NCI-H748 treated with DMSO at 0.1 percent for 48 hours (cell line): ENCODE results near the gene NFXL1.
"Not testable (repeated sequence)": the region's sequence is repeated elsewhere in the genome, so short reads cannot be mapped to it uniquely, and the experiment has no call there.

Source experiments
- DNase-seq: peaks from one replicate; lab custom pipeline; 2025; lab: John Stamatoyannopoulos, UW

NFXL1 gene

DNA sequence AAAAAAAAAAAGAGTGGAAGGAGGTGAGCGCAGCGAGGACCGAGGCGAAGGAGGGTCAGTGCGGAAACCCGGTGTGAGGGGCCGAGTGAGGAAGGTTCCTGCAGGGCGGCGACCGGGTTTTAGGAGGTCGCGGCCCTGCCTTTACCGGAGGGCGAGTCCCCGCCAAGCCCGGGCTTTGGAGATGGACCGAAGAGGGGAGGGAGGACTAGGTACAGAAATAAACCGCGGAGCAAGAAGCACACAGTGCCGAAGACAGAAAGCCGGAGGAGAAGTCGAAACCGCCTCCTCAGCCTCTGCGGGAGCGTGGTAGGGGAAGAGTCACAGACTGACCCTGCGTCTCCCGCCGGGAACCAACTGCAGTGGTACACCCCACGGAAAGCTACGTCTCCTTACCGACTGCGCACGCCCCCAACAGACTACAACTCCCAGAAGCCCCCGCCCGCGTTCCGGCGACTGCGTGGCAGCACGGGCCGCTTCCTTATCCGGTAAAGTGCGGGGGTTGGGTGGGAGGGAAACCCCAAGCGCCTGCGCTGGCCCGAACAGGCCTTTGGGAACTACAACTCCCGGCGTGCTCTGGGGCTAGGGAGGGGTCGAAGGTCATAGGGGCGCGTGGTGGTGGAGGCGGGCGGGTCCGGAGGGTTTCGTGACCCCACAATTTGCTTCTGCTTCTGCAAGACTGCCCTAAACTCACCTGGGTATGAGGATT is at the start of gene NFXL1:
NFXL1 (minus strand) TSS at position 364 of the 706 bp plus-strand sequence. CDS start 380 bp downstream, outside the sequence.
- DNase-seq: peak; percentile 87

DNA sequence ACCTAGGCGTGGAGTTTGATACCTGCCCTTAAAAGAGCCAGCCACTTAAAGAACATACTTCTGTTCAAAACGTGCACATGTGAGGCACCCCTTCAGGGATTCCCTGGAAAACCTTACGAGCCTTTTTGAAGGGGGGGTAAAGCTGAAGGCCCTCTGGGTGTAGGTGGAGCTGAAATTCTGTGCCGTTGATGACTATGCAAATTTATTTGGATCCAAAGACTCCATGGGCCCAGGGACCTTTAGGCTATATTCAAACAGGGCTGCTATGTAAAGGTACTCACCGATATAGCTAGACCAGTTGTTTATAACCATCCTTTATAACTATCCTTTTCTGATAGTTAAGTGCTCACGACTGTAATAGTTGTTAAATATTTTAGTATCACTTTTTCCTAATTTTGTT is 40.3 kb upstream of the NFXL1 start:
- no peak for DNase-seq

DNA sequence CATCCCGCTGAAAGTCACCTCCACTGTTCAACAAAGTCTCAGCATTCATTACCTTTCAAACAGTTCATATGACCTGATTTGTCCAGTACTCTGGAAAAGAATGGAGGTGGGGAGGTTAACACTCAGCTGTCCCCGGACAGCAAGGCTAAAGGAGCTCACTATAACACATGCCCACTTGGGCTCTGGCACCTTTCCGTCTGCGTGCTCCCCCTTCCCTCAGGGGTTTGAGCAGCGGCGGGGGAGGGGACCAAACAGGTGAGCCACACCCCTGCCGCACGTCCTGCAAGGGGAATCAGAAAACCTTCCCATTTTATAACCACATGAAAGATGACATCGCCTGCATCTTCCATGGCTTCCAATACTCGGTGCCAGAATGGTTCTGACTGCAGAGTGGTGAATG is 39.9 kb upstream of the NFXL1 start:
- no peak for DNase-seq

DNA sequence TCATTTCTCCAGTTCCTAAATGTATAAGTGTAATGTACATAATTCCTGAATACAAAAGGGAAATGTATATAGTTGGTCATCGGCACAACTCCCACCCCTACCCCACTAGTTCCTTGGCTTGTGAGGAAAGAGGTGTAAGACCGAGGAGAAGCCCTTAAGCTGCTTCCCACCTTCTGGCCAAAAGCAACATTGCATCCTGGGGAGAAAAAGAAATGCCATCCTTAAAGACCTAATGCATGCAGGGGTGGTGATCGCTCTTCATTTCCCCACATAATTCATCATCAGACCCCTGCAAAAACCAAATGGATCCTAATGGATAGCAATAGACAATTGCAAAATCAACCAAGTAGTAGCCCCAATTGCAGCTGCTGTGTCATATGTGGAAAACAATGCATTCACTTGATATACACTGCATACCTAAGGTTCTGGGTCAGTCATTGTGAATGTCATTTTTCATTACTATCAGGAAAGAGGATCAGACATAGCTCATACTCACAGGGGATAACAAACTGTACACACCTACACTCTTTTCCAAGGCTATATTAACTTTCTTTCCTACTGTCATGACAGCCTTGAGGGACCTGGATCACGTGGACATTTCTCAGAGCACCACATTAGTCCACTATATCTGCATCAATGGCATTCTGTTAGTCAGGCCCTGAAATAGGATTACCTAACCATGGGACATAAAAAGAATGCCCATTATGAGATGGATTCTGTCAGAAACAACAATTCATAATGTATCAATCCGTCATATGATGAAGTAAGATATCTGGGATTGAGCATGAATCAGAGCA is 31.7 kb upstream of the NFXL1 start:
- no peak for DNase-seq

DNA sequence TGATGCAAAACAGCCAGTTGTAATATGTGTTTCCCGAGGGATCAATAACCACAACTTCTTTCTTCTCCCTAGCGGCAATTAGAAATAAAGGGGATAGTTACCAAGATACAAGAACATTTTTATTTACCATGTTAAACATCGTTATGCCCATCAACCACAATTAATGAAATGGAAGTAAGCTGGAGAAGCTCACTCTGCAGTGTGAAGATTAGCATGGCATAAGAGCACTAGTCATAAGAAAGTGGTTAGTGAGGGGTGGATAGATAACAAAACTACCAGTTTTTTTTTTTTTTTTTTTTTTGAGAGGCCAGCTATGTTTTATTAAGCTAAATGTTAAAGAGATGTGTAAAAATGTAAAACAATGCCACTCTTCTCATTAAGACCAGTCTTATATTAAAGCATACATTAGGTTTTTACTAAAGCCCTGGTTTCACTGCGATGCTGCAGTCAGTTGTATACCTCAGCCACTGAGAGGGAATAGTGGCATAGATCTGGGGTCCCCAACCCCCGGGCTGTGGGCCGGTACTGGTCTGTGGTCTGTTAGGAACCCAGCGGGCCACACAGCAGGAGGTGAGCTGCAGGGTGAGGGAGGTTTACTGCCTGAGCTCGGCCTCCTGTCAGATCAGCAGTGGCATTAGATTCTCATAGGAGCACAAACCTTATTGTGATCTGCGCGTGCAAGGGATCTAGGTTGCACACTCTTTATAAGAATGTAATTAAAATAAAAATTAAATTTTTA is 27.9 kb upstream of the NFXL1 start:
- DNase-seq: no peak

DNA sequence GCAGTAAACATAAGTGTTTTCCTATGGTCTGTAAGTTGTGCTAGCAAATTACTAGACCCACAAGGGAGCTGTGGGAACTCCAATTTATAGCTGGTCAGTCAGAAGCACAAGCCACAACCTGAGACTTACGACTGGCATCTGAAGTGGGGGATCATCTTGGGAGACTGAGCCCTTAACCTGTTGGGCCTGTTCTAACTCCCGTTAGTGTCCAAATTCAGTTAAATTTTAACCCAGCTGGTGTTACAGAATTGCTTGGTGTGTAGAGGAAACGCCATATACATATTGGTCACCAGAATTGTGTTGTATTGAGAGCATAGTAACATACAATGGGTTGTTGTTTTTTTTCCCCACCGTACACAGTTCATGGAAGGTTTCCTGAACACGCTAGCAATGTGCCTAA is 25.1 kb upstream of the NFXL1 start:
- DNase-seq: no peak

DNA sequence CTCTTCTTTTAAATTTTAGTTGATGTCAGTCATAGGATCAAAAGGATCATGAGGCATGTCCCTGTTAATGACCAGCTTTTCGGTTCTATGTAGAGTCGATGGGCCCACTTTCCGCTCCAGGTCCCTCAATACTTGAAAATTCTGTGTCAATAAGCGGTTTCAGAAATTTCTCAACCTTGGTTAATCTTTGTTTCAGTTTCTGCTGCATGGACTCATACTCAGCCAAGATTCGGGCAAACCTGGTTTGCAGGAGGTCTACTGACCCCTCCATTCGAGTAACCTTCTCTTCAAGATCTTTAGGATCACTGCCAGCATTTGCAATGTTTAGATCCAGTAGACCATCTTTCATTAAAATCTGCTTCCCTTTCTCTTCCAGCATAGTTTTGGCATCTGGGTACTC is 22.0 kb upstream of the NFXL1 start:
- DNase-seq: no peak

DNA sequence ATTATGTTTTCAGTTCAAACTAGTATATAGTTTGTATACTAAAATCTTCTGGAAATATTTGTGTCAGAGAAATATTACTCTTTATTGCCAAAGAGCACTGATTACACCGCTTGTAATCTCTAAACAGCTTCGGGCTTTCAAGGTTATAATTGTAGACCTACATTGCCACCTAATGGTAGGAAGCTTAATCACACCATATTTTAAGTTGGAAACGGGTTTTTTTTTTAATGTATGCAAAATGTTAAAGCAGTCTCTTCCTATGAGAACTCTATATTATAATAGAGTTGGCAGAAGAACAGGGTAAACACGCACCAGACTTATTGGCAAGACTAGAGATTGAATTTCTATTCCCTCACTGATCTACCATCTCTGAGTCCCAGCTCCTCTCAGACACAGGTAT is 19.5 kb upstream of the NFXL1 start:
- DNase-seq: no peak

DNA sequence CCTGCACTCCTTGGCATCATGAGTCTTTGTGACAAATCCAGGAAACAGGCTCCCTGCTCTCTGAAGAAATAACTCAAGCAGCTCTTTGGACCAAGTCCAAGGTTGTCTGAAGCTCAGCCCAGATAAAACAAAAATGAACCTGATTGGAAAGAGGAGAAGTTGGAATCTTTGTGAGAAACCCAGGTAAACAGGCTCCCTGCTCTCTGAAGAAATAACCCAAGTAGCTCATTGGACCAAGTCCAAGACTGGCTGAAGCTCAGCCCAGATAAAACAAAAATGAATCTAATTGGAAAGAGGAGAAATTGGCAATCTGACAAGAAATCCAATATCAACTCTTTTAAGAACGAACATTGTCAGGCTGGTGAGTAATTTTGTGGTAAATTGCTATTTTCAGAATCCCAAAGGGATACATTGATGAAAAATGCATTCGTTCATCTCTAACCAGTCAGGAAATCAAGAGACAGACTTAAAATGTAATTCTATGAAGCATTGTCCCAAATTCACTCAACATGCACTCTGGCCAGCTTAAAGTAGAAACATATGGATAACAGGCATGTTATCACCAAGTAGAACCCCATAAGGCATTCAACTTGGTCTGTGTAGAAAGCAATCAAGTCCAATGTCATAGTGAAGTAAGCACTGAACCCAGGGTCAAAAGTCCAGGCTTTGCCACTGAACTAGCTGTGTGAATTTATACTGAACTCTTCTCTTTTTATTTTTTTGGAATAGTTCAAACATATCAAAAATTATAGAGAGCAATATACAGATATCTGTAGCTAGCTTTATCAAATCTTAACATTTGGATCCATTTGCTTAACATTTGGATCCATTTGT is 16.8 kb upstream of the NFXL1 start:
- no peak for DNase-seq

DNA sequence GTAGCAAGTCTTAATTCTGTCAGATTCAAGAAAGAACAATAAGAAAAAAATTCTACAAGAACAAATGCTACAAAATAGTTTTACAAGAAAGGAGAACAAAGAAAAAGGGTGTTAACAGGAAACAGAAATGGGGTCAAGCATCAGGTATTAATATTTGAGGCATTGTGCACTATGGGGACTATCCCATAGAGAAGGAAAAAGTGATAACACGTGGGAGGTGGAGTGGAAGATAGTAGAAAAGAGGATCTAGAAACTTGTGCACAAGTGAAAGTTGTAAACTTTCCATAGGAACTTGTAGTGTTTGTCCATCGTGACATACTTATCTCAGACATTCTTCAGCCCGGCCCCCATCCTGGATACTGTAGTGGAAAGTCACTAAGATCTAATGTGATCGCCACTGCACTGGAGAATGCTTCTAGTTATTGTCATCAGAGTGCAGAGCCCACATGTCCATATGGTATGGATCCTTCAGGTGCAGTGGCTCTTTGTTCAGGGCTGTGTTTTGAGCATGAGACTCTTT is 15.4 kb upstream of the NFXL1 start:
- DNase-seq: no peak

DNA sequence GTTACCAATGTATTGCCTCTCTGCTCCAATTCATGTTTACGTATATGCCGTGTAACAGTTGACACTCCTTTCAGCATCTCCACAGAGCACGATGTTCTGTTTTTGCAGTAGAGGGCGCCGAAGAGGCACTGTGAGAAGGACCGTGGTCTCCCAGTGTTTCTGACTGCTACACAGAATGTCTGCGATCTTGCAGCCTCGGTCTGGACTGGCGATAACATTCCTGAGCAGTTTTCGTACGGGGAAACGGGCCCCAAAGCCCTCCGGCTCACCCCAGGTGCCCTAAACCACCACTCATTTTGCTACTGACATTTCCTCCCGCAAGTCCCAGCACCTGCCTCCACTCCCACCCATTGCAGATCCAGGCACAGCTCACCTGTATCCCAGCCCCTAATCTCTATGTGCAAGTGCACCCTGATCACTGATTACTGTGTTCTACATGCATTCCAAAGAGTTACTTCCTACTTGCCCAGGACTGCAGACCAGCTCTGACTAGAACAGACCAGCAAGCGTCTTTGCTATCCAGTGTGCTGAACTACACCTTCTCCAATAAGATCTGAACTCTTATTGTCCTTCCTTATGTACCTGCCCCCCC is 12.4 kb upstream of the NFXL1 start:
- peak; percentile 42 for DNase-seq

DNA sequence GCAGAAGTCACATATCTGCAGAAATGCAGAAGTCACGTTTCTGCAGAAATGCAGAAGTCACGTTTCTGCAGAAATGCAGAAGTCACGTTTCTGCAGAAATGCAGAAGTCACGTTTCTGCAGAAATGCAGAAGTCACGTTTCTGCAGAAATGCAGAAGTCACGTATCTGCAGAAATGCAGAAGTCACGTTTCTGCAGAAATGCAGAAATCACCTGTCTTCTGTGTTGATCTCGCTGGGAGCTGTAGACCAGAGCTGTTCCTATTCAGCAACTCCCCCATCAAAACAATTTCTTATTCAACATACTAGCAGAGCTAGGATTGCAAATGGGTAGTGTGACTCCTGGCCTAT is 8.9 kb upstream of the NFXL1 start:
- not testable (repeated sequence) for DNase-seq

DNA sequence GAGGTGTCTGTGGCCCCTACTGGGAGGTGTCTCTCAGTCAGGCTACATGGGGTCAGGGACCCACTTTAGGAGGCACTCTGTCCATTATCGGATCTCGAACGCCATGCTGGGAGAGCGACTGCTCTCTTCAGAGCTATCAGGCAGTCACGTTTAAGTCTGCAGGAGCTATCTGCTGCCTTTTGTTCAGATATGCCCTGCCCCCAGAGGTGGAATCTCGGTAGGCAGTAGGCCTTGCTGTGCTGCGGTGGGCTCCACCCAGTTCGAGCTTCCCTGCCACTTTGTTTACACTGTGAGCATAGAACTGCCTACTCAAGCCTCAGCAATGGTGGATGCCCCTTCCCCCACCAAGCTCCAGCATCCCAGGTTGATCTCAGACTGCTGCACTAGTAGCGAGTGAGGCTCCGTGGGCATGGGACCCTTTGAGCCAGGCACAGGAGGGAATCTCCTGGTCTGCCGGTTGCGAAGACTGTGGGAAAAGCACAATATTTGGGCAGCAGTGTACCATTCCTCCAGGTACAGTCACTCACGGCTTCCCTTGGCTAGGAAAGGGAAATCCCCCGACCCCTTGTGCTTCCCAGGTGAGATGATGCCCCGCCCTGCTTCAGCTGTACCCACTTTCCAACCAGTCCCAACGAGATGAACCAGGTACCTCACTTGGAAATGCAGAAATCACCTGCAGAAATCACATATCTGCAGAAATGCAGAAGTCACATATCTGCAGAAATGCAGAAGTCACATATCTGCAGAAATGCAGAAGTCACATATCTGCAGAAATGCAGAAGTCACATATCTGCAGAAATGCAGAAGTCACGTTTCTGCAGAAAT is 8.3 kb upstream of the NFXL1 start:
- DNase-seq: not testable (repeated sequence)

DNA sequence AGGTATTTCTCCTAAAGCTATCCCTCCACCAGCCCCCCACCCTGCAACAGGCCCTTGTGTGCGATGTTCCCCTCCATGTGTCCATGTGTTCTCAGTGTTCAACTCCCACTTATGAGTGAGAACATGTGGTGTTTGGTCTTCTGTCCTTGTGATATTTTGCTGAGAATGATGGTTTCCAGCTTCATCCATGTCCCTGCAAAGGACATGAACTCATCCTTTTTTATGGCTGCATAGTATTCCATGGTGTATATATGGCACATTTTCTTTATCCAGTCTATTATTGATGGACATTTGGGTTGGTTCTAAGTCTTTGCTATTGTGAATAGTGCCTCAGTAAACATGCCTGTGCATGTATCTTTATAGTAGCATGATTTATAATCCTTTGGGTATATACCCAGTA is 2.8 kb upstream of the NFXL1 start:
- DNase-seq: not testable (repeated sequence)

DNA sequence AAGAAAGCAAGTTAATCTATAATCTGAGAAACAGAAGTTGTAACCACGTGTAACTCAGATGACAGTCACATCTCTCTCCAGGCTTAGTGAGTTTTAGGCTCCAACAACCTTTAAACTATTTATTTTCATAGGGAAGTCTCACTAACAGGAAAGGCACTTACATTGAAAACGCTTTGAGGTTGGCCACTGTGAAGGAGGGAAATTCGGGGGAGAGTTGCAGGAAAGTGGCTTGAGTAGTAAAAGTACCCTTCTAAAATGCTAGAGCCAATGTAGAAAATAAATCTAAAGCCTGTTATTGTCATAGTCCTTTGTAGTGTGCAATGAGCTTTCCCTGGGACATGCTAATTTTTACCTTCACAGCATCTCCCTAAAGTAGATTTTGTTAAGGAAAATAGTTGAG is 995 bp upstream of the NFXL1 start:
- DNase-seq: no peak

DNA sequence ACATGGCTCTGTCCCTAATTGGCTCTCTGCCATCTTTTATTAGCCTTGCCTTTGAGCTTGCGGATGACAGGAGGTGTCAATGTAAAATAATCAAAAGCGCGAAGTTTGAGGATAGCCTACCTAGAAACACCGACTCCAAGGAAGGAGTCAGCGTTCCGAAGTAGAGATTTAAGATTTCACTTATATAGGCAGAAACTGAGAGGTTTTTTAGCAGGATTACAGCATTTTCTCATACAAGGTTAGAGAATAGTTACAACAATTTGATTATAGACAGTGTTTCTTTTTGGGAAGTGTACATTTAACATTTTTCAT is 499 bp upstream of the NFXL1 start:
- no peak for DNase-seq

DNA sequence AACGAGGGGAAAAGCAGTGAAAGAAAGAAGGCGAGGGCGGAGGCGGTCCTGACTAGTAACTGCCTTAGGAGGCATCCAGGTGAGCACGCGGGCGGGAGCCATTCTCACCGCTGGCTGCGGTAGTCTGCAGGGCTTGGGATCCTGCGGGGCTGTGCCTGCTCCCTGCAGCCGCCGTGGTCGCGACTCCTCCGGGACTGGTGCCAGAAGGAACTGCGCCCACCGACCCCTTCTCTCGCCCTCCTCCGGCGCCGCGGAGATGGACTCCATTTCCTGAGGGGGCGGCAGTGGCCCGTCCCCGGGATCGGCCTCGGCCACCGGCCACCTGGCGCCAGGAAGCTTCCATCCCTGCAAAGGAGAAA is 543 bp downstream of the NFXL1 start:
- DNase-seq: peak; percentile 22

DNA sequence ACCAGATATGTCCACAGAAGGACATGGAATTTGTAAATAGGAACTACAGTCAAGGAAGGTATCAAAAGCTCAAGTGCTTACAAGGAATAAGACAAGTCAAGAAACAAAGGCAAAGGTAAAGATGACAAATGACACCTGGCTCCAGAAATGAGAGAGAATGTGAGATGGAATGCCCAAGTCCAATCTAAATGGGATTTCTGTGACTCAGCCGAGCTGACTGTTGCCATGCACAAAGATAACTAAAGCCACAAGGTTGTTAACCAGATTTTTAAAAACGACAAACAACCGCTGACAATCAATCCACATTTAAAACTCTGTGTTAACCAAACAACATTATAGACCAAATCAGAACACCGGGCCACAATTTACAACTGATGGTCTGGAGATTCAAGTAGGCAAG is 1.1 kb downstream of the NFXL1 start:
- DNase-seq: no peak

DNA sequence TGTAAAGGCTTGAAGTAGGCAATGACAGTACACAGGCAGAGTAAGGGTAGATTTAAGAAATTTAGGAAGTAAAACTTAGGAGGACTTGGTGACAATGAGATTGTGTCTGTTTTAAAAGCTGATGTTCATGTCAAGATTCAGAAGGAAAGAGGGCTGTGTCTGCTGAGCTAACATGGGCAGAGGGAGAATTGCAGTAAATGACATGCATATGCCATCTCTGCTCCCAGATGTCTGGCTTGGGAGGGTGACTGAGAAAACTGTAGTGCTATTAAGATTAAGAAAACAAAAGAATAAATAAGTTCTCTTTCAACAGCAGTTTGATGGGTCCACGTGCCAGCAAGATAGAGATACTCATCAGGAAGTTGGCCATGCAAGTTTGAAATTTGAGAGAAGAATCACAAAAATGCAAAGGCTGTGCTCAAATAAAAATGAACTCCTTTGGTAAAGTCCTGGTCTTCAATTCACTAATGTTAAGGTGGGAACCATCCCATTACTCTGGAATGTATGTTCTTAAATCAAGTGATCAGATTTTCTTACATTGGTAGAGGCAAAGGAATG is 7.2 kb downstream of the NFXL1 start:
- DNase-seq: no peak

DNA sequence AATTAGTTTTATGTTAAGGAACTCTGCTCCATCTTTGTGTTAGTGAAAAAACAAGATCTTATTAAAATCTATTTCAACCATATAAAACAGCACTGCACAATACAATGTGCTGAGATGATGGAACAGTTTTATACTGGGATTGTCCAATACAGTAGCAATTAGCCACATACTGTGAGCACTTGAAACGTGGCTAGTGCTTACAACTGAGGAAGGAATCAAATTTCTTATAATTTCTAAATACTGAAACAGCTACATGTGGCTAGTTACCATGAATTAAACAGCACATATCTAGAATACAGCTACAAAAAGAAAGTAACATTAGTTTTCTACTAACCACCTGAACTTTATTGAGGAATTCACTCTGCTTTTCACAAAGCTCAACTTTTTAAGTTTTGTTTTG is 14.7 kb downstream of the NFXL1 start:
- DNase-seq: peak; percentile 12

DNA sequence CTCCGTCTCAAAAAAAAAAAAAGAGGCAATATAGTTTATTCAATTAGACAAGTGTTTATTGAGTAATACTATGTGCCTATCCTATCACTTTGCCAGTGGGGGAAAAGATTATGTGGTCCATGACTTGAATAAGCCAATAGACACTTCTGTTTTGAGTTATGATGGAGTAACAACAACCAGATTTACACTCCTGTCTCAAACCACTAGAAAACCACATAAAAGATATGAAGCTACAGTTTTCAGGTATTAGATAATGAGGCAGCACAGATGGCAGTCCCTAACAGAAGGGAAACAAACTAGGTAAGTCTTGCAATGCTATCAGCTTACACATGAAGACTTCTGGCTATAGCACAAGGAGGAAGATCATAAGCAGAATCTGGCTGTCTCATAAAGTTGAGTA is 22.5 kb downstream of the NFXL1 start:
- DNase-seq: no peak
